Lung (tissue), 12 donors: Measurements from ENCODE around the gene TPSD1. TPM values are rescaled to one million over a fixed set of nuclear protein-coding genes. Genes with fewer than 3 reads are reported as not detected.

ENCODE experiments used
- ATAC-seq: fragments of 200-7000 bp; cut with Tn5 transposase; one replicate; pipeline ENCODE4 v1.9.1; 2020; ENCODE audit warnings: moderate number of reproducible peaks; ENCODE audit not compliant: insufficient read depth, low FRiP score
- DNase-seq, 3 donors: peaks; one replicate each; pipeline ENCODE4 v3.0.0-alpha.2; 2013 to 2017
- H3K27ac ChIP-seq, 2 donors: one replicate each; pipeline ENCODE4 v1.5.1; 2013; ENCODE audit warnings: mild to moderate bottlenecking in 2 of 2, moderate library complexity in 2 of 2, control low read depth in 1 of 2, inconsistent platforms in 1 of 2, low read depth in 1 of 2, low read length in 1 of 2
- H3K27me3 ChIP-seq, 3 donors: one replicate each; pipeline ENCODE4 v1.5.1; 2013; ENCODE audit warnings: low read length in 2 of 3; ENCODE audit not compliant: control insufficient read depth in 3 of 3, insufficient read depth in 3 of 3
- H3K36me3 ChIP-seq, 4 donors: one replicate each; pipeline ENCODE4 v1.5.1; 2013; ENCODE audit warnings: low read length in 4 of 4, mild to moderate bottlenecking in 1 of 4, moderate library complexity in 1 of 4; ENCODE audit not compliant: control insufficient read depth in 4 of 4, insufficient read depth in 4 of 4
- H3K4me1 ChIP-seq, 5 donors: one replicate each; pipeline ENCODE4 v1.5.1; 2013; ENCODE audit warnings: low read length in 5 of 5, mild to moderate bottlenecking in 2 of 5, moderate library complexity in 1 of 5; ENCODE audit not compliant: control insufficient read depth in 5 of 5, insufficient read depth in 5 of 5
- H3K4me3 ChIP-seq: one replicate; pipeline ENCODE4 v1.5.1; 2013; ENCODE audit warnings: mild to moderate bottlenecking, control low read depth, moderate library complexity
- H3K9ac ChIP-seq, 2 donors: one replicate each; pipeline ENCODE4 v1.5.1; 2013; ENCODE audit warnings: low read length in 2 of 2, control low read depth in 1 of 2; ENCODE audit not compliant: insufficient read depth in 1 of 2
- H3K9me3 ChIP-seq, 4 donors: one replicate each; pipeline ENCODE4 v1.5.1; 2013; ENCODE audit warnings: low read length in 3 of 4, mild to moderate bottlenecking in 1 of 4, moderate library complexity in 1 of 4; ENCODE audit not compliant: control insufficient read depth in 4 of 4, insufficient read depth in 3 of 4
- WGBS, 2 donors: extraction: QIAGEN DNeasy Blood & Tissue Kit; methylation state at CpG; one replicate each; pipeline ENCODE4 v1.1.7; 2013; 5-methylcytosine and 5-hydroxymethylcytosine counted together
- polyA plus RNA-seq, 2 donors: library from polyadenylated mRNA; stranded (reverse); fragments of 200-250 nt; gene quantifications; one replicate each; pipeline ENCODE4 v1.2.1, GENCODE V29; 2013
- total RNA-seq, 2 donors: library from RNA; depleted of rRNA in 1 of 2; stranded (reverse); fragments of >200 nt in 1 of 2; gene quantifications; one replicate each; pipeline ENCODE4 v1.2.1, GENCODE V29; 2014 to 2021
- TF ChIP-seq, protein P1 (sequence below): IDR thresholded peaks from 2 replicates; pipeline ENCODE4 v1.5.1; 2012; ENCODE audit warnings: mild to moderate bottlenecking; ENCODE audit errors: control extremely low read depth, extremely low read depth
- donor health status: control.
- donor health status: control.
- donor health status: Bipolar disorder and iron deficiency.
- donor health status: healthy.
- donor health status: DM: yes; HTN: yes; CAD: no.

TPSD1 gene
- total and polyA plus RNA-seq, 4 donors = 0.54 to 7.0 (median 2.9) TPM; not detected in 1

DNA sequence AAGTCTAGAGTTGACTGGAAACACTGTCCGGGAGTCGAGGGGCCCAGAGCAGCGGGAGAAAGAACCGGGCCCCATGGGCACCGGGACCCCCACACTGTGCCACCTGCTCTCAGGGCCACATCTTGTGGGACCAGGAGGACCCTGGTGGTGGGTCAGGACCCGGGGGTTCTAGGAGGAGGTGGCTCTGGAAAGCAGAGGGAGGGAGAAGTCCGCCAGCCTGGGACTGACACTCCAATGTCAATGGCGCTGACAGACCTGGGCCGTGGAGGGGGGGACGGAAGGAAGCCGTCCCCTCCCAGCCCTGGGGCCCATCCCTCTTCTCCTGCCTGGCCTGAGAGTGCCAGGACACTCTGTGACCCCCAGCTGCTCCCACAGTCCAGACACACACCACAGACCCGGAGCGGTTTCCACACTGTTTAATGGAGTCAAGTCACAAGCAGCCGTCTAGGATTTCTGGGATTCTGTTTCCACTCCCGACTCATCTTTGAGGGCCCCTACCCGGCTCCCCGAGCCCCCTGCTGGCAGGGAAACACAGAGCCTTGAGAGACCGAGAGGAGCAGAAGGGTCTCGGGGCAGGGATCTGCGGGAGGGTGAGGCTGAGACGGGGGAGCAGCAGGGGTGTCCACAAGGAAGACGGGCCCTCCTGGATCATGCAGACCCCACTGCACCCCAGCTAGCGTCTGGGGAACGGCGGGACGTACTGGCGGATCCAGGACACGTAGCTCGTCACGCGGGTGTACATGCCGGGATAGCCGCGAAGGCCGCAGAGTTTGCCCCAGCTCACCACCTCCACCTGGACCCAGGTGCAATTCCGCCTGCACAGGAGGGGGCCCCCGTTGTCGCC is 30.0 kb downstream of the TPSD1 start:
- TF ChIP-seq, protein P1, sequence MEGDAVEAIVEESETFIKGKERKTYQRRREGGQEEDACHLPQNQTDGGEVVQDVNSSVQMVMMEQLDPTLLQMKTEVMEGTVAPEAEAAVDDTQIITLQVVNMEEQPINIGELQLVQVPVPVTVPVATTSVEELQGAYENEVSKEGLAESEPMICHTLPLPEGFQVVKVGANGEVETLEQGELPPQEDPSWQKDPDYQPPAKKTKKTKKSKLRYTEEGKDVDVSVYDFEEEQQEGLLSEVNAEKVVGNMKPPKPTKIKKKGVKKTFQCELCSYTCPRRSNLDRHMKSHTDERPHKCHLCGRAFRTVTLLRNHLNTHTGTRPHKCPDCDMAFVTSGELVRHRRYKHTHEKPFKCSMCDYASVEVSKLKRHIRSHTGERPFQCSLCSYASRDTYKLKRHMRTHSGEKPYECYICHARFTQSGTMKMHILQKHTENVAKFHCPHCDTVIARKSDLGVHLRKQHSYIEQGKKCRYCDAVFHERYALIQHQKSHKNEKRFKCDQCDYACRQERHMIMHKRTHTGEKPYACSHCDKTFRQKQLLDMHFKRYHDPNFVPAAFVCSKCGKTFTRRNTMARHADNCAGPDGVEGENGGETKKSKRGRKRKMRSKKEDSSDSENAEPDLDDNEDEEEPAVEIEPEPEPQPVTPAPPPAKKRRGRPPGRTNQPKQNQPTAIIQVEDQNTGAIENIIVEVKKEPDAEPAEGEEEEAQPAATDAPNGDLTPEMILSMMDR = no peak
- Histone ChIP-seq H3K9ac (no peak overlapping the region), H3K4me3 (no peak overlapping the region), H3K4me1 (peaks cover 0 to 2% (median 0%) of the 10 kb centered on the region in 5 donors), H3K36me3 (no peaks in the 10 kb centered on the region), H3K9me3 (peaks cover 0 to 4% (median 0%) of the 10 kb centered on the region in 4 donors), H3K27ac (no peak overlapping the region), H3K27me3 (peaks cover 5 to 30% (median 13%) of the 10 kb centered on the region in 3 donors)
- ATAC-seq = no peak
- no peak for DNase-seq
- 66 to 74% methylated on average over 38 of the region's 38 CpGs for WGBS, 2 donors

DNA sequence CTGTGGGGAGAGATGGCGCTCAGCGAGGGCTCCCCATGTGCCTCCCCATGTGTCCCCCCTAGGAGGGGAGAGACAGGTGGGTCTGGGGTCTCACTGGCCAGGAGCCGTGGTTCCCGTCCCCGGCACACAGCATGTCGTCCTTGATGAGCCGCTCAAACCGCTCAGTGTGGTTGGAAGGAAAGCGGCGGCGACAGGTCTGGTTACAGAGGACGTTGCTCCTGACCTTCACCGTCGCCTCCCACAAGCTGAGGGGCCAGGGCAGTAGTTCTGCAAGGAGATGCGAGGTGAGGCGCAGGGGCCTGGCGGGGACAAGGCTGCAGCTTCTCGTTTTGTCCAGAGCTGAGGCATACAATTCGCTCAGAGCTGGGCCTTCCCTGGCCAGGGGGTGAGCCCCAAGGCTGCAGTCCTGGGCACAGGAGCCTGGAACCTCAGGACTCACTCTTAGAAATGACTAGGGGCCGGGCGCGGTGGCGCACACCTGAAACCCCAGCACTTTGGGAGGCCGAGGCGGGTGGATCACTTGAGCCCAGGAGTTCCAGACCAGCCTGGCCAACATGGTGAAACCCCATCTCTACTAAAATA is 30.7 kb downstream of the TPSD1 start:
- Histone ChIP-seq H3K27ac (no peak overlapping the region), H3K36me3 (no peaks in the 10 kb centered on the region), H3K4me1 (peaks cover 0 to 2% (median 0%) of the 10 kb centered on the region in 5 donors), H3K4me3 (no peak overlapping the region), H3K9me3 (peaks cover 0 to 6% (median 0%) of the 10 kb centered on the region in 4 donors), H3K27me3 (peaks cover 5 to 37% (median 19%) of the 10 kb centered on the region in 3 donors), H3K9ac (no peak overlapping the region)
- no peak for DNase-seq
- TF ChIP-seq, protein P1 = no peak
- WGBS, 2 donors = 80% methylated on average over 25 of the region's 25 CpGs
- no peak for ATAC-seq

DNA sequence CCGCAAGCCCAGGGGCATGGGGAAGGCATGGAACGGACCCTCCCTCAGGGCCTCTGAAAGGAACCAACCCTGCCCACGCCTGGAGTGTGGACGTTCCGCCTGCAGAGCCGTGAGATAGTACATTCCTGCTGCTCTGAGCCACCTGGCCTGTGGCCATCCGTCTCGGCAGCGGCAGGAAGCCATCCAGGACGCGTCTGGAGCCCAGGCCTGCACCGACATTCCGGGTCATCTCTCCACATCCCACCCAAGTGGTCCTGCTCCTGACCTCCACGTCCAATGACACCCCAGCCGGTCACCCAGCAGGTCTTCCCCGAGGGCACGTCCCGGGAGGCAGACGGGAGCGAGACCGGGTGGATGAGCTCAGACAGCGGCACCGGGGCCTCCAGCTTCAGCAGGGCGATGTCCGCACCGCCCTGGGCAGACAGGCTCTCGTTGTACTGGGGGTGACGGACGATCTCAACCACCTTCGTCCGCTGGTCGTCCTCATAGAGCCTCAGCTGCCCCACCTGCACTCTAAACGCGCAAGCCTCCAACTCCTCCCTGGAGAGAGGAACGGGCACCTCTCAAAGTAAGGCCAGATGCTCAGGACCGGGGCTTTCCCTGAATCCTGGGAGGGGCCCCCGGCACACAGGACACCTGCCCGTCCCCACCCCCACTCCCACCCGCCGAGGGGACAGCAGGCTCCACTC is 32.3 kb downstream of the TPSD1 start:
- WGBS, 2 donors = 50 to 62% methylated on average over 38 to 40 of the region's 40 CpGs
- DNase-seq (no peak), ATAC-seq (no peak)
- Histone ChIP-seq H3K4me3 (no peak overlapping the region), H3K27ac (no peak overlapping the region), H3K9me3 (peaks cover 0 to 6% (median 0%) of the 10 kb centered on the region in 4 donors), H3K36me3 (no peaks in the 10 kb centered on the region), H3K9ac (no peak overlapping the region), H3K4me1 (peaks cover 0 to 2% (median 0%) of the 10 kb centered on the region in 5 donors), H3K27me3 (peaks cover 5 to 38% (median 19%) of the 10 kb centered on the region in 3 donors)
- TF ChIP-seq, protein P1 = no peak
